ENCODE data around the gene MDM1. TPM values are rescaled to one million over a fixed set of nuclear protein-coding genes. Genes with fewer than 3 reads are reported as not detected.

The MDM1 gene
- total and polyA plus RNA-seq, 2 experiments from 2014 or later, result 13.6 to 18.9 TPM

DNA sequence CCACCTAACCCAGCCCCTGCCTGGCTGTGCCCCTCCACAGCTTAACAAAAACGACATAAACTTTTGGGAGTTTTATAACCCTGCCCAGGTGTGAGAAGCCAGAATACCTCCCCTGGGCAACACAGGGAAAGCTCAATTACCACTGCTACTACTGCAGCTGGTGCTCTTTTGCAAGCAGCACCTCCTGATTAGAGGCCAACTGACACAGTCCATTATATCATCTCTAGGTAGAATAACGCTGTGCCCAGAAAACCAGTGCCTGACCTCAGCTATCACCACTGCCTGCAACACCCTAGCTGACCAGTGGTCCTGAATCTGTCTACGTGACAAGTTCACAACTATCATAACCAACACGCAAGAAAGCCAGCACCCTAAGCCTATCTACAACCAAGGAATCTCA, 34.2 kb downstream of the MDM1 start (continued):
- TF ChIP-seq, protein P1, sequence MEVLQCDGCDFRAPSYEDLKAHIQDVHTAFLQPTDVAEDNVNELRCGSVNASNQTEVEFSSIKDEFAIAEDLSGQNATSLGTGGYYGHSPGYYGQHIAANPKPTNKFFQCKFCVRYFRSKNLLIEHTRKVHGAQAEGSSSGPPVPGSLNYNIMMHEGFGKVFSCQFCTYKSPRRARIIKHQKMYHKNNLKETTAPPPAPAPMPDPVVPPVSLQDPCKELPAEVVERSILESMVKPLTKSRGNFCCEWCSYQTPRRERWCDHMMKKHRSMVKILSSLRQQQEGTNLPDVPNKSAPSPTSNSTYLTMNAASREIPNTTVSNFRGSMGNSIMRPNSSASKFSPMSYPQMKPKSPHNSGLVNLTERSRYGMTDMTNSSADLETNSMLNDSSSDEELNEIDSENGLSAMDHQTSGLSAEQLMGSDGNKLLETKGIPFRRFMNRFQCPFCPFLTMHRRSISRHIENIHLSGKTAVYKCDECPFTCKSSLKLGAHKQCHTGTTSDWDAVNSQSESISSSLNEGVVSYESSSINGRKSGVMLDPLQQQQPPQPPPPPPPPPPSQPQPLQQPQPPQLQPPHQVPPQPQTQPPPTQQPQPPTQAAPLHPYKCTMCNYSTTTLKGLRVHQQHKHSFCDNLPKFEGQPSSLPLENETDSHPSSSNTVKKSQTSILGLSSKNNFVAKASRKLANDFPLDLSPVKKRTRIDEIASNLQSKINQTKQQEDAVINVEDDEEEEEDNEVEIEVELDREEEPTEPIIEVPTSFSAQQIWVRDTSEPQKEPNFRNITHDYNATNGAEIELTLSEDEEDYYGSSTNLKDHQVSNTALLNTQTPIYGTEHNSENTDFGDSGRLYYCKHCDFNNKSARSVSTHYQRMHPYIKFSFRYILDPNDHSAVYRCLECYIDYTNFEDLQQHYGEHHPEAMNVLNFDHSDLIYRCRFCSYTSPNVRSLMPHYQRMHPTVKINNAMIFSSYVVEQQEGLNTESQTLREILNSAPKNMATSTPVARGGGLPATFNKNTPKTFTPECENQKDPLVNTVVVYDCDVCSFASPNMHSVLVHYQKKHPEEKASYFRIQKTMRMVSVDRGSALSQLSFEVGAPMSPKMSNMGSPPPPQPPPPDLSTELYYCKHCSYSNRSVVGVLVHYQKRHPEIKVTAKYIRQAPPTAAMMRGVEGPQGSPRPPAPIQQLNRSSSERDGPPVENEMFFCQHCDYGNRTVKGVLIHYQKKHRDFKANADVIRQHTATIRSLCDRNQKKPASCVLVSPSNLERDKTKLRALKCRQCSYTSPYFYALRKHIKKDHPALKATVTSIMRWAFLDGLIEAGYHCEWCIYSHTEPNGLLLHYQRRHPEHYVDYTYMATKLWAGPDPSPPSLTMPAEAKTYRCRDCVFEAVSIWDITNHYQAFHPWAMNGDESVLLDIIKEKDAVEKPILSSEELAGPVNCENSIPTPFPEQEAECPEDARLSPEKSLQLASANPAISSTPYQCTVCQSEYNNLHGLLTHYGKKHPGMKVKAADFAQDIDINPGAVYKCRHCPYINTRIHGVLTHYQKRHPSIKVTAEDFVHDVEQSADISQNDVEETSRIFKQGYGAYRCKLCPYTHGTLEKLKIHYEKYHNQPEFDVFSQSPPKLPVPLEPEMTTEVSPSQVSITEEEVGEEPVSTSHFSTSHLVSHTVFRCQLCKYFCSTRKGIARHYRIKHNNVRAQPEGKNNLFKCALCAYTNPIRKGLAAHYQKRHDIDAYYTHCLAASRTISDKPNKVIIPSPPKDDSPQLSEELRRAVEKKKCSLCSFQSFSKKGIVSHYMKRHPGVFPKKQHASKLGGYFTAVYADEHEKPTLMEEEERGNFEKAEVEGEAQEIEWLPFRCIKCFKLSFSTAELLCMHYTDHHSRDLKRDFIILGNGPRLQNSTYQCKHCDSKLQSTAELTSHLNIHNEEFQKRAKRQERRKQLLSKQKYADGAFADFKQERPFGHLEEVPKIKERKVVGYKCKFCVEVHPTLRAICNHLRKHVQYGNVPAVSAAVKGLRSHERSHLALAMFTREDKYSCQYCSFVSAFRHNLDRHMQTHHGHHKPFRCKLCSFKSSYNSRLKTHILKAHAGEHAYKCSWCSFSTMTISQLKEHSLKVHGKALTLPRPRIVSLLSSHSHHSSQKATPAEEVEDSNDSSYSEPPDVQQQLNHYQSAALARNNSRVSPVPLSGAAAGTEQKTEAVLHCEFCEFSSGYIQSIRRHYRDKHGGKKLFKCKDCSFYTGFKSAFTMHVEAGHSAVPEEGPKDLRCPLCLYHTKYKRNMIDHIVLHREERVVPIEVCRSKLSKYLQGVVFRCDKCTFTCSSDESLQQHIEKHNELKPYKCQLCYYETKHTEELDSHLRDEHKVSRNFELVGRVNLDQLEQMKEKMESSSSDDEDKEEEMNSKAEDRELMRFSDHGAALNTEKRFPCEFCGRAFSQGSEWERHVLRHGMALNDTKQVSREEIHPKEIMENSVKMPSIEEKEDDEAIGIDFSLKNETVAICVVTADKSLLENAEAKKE (CRISPR knock-in tag; IDR thresholded peaks at IDR 0.05), result no peak
- no peak for TF ChIP-seq ZNF114 (CRISPR knock-in tag; IDR thresholded peaks at IDR 0.05)

DNA sequence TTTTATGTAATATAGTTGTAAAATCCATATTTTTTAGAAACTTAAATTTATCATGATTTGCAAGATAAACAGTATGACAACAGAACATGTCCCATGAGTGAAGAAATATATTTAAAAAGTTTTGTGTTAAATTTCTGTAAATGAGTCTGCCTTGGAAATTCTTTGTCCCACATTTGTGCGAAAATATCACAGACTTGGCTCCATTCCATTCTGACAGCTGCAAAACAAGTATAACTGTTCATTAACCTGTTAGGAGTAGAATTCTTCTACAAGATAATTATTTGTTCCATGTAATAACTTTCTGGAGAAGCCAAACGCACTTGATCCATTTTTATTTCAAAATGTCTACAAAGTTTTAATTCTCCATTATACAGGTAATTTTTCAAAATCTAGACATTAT, 37.9 kb downstream of the MDM1 start:
- no peaks in the 10 kb centered on the region for H3K27me3 Mint-ChIP-seq (ENCODE audit: insufficient read depth, low read depth, poor library complexity)
- no peaks in the 10 kb centered on the region for H3K9me2 ChIP-seq (ENCODE audit: insufficient read depth)
- no peak overlapping the region for H3K4me3 Mint-ChIP-seq
- no peak overlapping the region for H2AFZ ChIP-seq
- H3K4me1 ChIP-seq (ENCODE audit: insufficient read depth), result no peaks in the 10 kb centered on the region
- H3K79me2 ChIP-seq (replicated peaks; ENCODE audit: insufficient read depth), result no peaks in the 10 kb centered on the region
- H3K27ac Mint-ChIP-seq, result no peak overlapping the region
- no peaks in the 10 kb centered on the region for H3F3A ChIP-seq (replicated peaks; ENCODE audit: low read depth)
- no peaks in the 10 kb centered on the region for H4K20me1 ChIP-seq (replicated peaks; ENCODE audit: insufficient read depth)
- no peaks in the 10 kb centered on the region for H3K36me3 Mint-ChIP-seq (ENCODE audit: low read depth)
- H3K27me3 ChIP-seq (ENCODE audit: insufficient read depth), result no peaks in the 10 kb centered on the region
- DNase-seq (ENCODE audit: low spot score) (no peak), ATAC-seq (no peak)
- no peak overlapping the region for H3K27ac ChIP-seq (ENCODE audit: low read depth)
- H3K9me3 Mint-ChIP-seq, result no peaks in the 10 kb centered on the region
- H3K4me2 ChIP-seq, result no peak overlapping the region
- H3K4me3 ChIP-seq, result no peak overlapping the region
- peaks cover 3% of the 10 kb centered on the region; the same call in 2 of the 3 replicates for H3K4me1 Mint-ChIP-seq
- no peaks in the 10 kb centered on the region for H3K36me3 ChIP-seq (ENCODE audit: insufficient read depth)
- TF ChIP-seq EZH2 (IDR thresholded peaks at IDR 0.05; ENCODE audit: low read depth, unreplicated experiment) (no peak), JUNB (IDR thresholded peaks at IDR 0.05; ENCODE audit: unreplicated experiment) (no peak), CREB1 (CRISPR knock-in tag; IDR thresholded peaks at IDR 0.05; ENCODE audit: low read depth) (no peak), NANOG (IDR thresholded peaks at IDR 0.05; ENCODE audit: borderline replicate concordance) (no peak), ETS1 (IDR thresholded peaks at IDR 0.05) (no peak)
- TF ChIP-seq, protein P1 (CRISPR knock-in tag; IDR thresholded peaks at IDR 0.05), result no peak

All from GM23338 (cell line).